ENCODE results near the gene MCRS1. TPM values are rescaled to one million over a fixed set of nuclear protein-coding genes. Genes with fewer than 3 reads are reported as not detected.

Gene MCRS1
- total and polyA plus RNA-seq, 2 experiments from 2014 or later: 105 to 139 TPM

DNA sequence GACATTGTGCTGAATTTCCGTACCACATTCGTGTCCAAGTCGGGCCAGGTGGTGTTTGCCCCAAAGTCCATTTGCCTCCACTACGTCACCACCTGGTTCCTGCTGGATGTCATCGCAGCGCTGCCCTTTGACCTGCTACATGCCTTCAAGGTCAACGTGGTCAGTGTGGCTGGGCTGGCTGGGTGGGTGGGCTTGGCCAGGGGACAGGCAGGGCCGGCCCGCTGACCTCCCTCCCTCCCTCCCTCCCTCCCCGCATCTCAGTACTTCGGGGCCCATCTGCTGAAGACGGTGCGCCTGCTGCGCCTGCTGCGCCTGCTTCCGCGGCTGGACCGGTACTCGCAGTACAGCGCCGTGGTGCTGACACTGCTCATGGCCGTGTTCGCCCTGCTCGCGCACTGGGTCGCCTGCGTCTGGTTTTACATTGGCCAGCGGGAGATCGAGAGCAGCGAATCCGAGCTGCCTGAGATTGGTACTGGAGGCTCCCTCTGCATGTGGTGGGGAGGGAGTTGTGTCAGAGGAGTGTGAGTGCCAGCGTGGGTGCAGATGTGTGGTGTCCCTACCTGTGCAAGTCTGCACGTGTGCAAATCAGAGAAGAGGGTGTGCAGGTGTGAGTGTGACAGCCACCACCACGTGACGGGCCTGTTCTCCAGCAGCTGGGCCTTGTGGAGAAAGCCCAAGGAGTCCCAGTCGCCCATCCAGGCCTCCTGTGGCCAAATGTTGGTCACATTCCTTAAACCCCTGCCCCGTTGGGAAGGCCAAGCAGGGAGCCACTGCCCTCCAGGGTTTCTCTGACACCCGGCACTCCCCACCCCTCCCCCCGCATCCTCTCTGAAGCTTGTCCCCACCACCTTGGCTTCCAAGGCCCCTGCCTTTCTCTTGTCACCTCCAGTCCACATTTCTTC is 23.8 kb downstream of the MCRS1 start:
- H3K4me3 Mint-ChIP-seq: peak overlapping the region; percentile 73
- H3K27ac Mint-ChIP-seq: no peak overlapping the region
- TF ChIP-seq, protein P1, sequence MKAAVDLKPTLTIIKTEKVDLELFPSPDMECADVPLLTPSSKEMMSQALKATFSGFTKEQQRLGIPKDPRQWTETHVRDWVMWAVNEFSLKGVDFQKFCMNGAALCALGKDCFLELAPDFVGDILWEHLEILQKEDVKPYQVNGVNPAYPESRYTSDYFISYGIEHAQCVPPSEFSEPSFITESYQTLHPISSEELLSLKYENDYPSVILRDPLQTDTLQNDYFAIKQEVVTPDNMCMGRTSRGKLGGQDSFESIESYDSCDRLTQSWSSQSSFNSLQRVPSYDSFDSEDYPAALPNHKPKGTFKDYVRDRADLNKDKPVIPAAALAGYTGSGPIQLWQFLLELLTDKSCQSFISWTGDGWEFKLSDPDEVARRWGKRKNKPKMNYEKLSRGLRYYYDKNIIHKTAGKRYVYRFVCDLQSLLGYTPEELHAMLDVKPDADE (IDR thresholded peaks at IDR 0.05): no peak
- TF ChIP-seq, protein P2, sequence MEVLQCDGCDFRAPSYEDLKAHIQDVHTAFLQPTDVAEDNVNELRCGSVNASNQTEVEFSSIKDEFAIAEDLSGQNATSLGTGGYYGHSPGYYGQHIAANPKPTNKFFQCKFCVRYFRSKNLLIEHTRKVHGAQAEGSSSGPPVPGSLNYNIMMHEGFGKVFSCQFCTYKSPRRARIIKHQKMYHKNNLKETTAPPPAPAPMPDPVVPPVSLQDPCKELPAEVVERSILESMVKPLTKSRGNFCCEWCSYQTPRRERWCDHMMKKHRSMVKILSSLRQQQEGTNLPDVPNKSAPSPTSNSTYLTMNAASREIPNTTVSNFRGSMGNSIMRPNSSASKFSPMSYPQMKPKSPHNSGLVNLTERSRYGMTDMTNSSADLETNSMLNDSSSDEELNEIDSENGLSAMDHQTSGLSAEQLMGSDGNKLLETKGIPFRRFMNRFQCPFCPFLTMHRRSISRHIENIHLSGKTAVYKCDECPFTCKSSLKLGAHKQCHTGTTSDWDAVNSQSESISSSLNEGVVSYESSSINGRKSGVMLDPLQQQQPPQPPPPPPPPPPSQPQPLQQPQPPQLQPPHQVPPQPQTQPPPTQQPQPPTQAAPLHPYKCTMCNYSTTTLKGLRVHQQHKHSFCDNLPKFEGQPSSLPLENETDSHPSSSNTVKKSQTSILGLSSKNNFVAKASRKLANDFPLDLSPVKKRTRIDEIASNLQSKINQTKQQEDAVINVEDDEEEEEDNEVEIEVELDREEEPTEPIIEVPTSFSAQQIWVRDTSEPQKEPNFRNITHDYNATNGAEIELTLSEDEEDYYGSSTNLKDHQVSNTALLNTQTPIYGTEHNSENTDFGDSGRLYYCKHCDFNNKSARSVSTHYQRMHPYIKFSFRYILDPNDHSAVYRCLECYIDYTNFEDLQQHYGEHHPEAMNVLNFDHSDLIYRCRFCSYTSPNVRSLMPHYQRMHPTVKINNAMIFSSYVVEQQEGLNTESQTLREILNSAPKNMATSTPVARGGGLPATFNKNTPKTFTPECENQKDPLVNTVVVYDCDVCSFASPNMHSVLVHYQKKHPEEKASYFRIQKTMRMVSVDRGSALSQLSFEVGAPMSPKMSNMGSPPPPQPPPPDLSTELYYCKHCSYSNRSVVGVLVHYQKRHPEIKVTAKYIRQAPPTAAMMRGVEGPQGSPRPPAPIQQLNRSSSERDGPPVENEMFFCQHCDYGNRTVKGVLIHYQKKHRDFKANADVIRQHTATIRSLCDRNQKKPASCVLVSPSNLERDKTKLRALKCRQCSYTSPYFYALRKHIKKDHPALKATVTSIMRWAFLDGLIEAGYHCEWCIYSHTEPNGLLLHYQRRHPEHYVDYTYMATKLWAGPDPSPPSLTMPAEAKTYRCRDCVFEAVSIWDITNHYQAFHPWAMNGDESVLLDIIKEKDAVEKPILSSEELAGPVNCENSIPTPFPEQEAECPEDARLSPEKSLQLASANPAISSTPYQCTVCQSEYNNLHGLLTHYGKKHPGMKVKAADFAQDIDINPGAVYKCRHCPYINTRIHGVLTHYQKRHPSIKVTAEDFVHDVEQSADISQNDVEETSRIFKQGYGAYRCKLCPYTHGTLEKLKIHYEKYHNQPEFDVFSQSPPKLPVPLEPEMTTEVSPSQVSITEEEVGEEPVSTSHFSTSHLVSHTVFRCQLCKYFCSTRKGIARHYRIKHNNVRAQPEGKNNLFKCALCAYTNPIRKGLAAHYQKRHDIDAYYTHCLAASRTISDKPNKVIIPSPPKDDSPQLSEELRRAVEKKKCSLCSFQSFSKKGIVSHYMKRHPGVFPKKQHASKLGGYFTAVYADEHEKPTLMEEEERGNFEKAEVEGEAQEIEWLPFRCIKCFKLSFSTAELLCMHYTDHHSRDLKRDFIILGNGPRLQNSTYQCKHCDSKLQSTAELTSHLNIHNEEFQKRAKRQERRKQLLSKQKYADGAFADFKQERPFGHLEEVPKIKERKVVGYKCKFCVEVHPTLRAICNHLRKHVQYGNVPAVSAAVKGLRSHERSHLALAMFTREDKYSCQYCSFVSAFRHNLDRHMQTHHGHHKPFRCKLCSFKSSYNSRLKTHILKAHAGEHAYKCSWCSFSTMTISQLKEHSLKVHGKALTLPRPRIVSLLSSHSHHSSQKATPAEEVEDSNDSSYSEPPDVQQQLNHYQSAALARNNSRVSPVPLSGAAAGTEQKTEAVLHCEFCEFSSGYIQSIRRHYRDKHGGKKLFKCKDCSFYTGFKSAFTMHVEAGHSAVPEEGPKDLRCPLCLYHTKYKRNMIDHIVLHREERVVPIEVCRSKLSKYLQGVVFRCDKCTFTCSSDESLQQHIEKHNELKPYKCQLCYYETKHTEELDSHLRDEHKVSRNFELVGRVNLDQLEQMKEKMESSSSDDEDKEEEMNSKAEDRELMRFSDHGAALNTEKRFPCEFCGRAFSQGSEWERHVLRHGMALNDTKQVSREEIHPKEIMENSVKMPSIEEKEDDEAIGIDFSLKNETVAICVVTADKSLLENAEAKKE (CRISPR knock-in tag; IDR thresholded peaks at IDR 0.05): no peak
- TF ChIP-seq, protein P3, sequence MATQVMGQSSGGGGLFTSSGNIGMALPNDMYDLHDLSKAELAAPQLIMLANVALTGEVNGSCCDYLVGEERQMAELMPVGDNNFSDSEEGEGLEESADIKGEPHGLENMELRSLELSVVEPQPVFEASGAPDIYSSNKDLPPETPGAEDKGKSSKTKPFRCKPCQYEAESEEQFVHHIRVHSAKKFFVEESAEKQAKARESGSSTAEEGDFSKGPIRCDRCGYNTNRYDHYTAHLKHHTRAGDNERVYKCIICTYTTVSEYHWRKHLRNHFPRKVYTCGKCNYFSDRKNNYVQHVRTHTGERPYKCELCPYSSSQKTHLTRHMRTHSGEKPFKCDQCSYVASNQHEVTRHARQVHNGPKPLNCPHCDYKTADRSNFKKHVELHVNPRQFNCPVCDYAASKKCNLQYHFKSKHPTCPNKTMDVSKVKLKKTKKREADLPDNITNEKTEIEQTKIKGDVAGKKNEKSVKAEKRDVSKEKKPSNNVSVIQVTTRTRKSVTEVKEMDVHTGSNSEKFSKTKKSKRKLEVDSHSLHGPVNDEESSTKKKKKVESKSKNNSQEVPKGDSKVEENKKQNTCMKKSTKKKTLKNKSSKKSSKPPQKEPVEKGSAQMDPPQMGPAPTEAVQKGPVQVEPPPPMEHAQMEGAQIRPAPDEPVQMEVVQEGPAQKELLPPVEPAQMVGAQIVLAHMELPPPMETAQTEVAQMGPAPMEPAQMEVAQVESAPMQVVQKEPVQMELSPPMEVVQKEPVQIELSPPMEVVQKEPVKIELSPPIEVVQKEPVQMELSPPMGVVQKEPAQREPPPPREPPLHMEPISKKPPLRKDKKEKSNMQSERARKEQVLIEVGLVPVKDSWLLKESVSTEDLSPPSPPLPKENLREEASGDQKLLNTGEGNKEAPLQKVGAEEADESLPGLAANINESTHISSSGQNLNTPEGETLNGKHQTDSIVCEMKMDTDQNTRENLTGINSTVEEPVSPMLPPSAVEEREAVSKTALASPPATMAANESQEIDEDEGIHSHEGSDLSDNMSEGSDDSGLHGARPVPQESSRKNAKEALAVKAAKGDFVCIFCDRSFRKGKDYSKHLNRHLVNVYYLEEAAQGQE (IDR thresholded peaks at IDR 0.05; ENCODE audit: unreplicated experiment): no peak
- TF ChIP-seq STAT1 (IDR thresholded peaks at IDR 0.05; ENCODE audit: unreplicated experiment) (no peak), EZH2 (IDR thresholded peaks at IDR 0.05; ENCODE audit: low read depth, unreplicated experiment) (peak; percentile 49)
- TF ChIP-seq, protein P4, sequence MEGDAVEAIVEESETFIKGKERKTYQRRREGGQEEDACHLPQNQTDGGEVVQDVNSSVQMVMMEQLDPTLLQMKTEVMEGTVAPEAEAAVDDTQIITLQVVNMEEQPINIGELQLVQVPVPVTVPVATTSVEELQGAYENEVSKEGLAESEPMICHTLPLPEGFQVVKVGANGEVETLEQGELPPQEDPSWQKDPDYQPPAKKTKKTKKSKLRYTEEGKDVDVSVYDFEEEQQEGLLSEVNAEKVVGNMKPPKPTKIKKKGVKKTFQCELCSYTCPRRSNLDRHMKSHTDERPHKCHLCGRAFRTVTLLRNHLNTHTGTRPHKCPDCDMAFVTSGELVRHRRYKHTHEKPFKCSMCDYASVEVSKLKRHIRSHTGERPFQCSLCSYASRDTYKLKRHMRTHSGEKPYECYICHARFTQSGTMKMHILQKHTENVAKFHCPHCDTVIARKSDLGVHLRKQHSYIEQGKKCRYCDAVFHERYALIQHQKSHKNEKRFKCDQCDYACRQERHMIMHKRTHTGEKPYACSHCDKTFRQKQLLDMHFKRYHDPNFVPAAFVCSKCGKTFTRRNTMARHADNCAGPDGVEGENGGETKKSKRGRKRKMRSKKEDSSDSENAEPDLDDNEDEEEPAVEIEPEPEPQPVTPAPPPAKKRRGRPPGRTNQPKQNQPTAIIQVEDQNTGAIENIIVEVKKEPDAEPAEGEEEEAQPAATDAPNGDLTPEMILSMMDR (conservative IDR thresholded peaks at IDR 0.05; ENCODE audit: low read depth in 2 of 2): no peak
- H3K27ac ChIP-seq (ENCODE audit: low read depth): no peak overlapping the region
- ATAC-seq (peak; percentile 30), DNase-seq (ENCODE audit: low spot score) (peak; percentile 61)
- H3K4me1 ChIP-seq (ENCODE audit: insufficient read depth): peaks cover 8% of the 10 kb centered on the region; the same call in 1 of the 2 replicates
- H3K4me1 Mint-ChIP-seq: peaks cover 31% of the 10 kb centered on the region
- H3K9me2 ChIP-seq (ENCODE audit: insufficient read depth): no peaks in the 10 kb centered on the region
- peak overlapping the region; percentile 72; the same call in 1 of the 2 replicates for H3K4me2 ChIP-seq
- H3K36me3 ChIP-seq (ENCODE audit: insufficient read depth): no peaks in the 10 kb centered on the region
- peak overlapping the region; percentile 51 for H3K4me3 ChIP-seq
- no peaks in the 10 kb centered on the region for H3K79me2 ChIP-seq (replicated peaks; ENCODE audit: insufficient read depth)
- no peaks in the 10 kb centered on the region for H3K36me3 Mint-ChIP-seq (ENCODE audit: low read depth)
- no peaks in the 10 kb centered on the region; the same call in 1 of the 2 replicates for H4K20me1 ChIP-seq (replicated peaks; ENCODE audit: insufficient read depth)
- H3K27me3 Mint-ChIP-seq (ENCODE audit: insufficient read depth, low read depth, poor library complexity): peaks cover 96% of the 10 kb centered on the region
- no peaks in the 10 kb centered on the region for H3F3A ChIP-seq (replicated peaks; ENCODE audit: low read depth)
- peaks cover 100% of the 10 kb centered on the region for H3K27me3 ChIP-seq (ENCODE audit: insufficient read depth)
- H2AFZ ChIP-seq: peak overlapping the region; percentile 86; the same call in 1 of the 2 replicates
- no peaks in the 10 kb centered on the region; the same call in 2 of the 3 replicates for H3K9me3 Mint-ChIP-seq
